Activated CD4-positive, alpha-beta memory T cell treated with anti-CD3 and anti-CD28 coated beads, Interleukin-2, amount 10 ng/mL, durations not matched to agents 7 days and 5 days (primary cell): Measurements from ENCODE around the gene CCDC32. TPM values are rescaled to one million over a fixed set of nuclear protein-coding genes. Genes with fewer than 3 reads are reported as not detected.

Source experiments
- CTCF ChIA-PET: fragments of 350-600 bp; sonication (Branson Sonifier 250); formaldehyde crosslinking; loops from one replicate; lab custom pipeline; 2021; ENCODE audit warnings: antibody characterized with exemption, inconsistent platforms; lab: Charles Lee
- POLR2A ChIA-PET: fragments of 350-600 bp; sonication (Branson Sonifier 250); formaldehyde crosslinking; loops from one replicate; lab custom pipeline; 2021; ENCODE audit warnings: antibody characterized with exemption; lab: Charles Lee
- DNase-seq: peaks from one replicate; pipeline ENCODE4 v3.0.0-alpha.2; 2020
- H3K27ac Mint-ChIP-seq: one replicate; pipeline ENCODE4 v1.8.0; 2021; ENCODE audit warnings: mild to moderate bottlenecking, mixed read lengths
- H3K27me3 Mint-ChIP-seq: one replicate; pipeline ENCODE4 v1.8.0; 2021; ENCODE audit warnings: mixed read lengths
- H3K36me3 Mint-ChIP-seq: one replicate; pipeline ENCODE4 v1.8.0; 2021; ENCODE audit warnings: low read depth, mixed read lengths
- H3K4me1 Mint-ChIP-seq: one replicate; pipeline ENCODE4 v1.8.0; 2021; ENCODE audit warnings: mixed read lengths
- H3K4me3 Mint-ChIP-seq: one replicate; pipeline ENCODE4 v1.8.0; 2021; ENCODE audit warnings: mild to moderate bottlenecking, mixed read lengths
- H3K9me3 Mint-ChIP-seq: one replicate; pipeline ENCODE4 v1.8.0; 2021; ENCODE audit warnings: mixed read lengths
- total RNA-seq, 2 experiments: library from RNA; stranded (reverse); gene quantifications; one replicate each; pipeline ENCODE4 v1.2.3, GENCODE V29; 2021

Gene CCDC32
- total RNA-seq, 2 experiments from 2014 or later = 33.2 to 33.7 TPM

- Mint-ChIP-seq H3K36me3 (peaks cover 5% of the 10 kb centered on the region), H3K27ac (no peak overlapping the region), H3K9me3 (no peaks in the 10 kb centered on the region), H3K27me3 (no peaks in the 10 kb centered on the region), H3K4me3 (no peak overlapping the region), H3K4me1 (peaks cover 2% of the 10 kb centered on the region)
- ChIA-PET POLR2A (no interaction called here), CTCF (no interaction called here)
- no peak for DNase-seq
These were observed 25.9 kb downstream of the CCDC32 start for GRCh38 chr15:40538976-40539375.

- Mint-ChIP-seq H3K4me3 (no peak overlapping the region), H3K9me3 (no peaks in the 10 kb centered on the region), H3K4me1 (no peaks in the 10 kb centered on the region), H3K36me3 (peaks cover 5% of the 10 kb centered on the region), H3K27ac (no peak overlapping the region), H3K27me3 (no peaks in the 10 kb centered on the region)
- DNase-seq = no peak
- CTCF ChIA-PET = no interaction called here
- POLR2A ChIA-PET = no interaction called here
These were observed 28.3 kb downstream of the CCDC32 start for GRCh38 chr15:40536501-40536900.

- ChIA-PET POLR2A (no interaction called here), CTCF (no interaction called here)
- no peaks in the 10 kb centered on the region for H3K9me3 Mint-ChIP-seq
These were observed 30.5 kb downstream of the CCDC32 start for GRCh38 chr15:40534371-40534770.

GRCh38 chr15:40533763-40534364 is 31.0 kb downstream of the CCDC32 start:
- no peak for DNase-seq
- Mint-ChIP-seq H3K36me3 (peaks cover under 1% of the 10 kb centered on the region), H3K9me3 (no peaks in the 10 kb centered on the region), H3K27me3 (no peaks in the 10 kb centered on the region), H3K4me1 (no peaks in the 10 kb centered on the region), H3K27ac (no peak overlapping the region), H3K4me3 (no peak overlapping the region)
- ChIA-PET CTCF (no interaction called here), POLR2A (no interaction called here)

More at GRCh38 chr15:40534371-40534770, 30.5 kb downstream of the CCDC32 start:
- Mint-ChIP-seq H3K27me3 (no peaks in the 10 kb centered on the region), H3K4me3 (no peak overlapping the region), H3K27ac (no peak overlapping the region), H3K36me3 (peaks cover 5% of the 10 kb centered on the region), H3K4me1 (no peaks in the 10 kb centered on the region)
- DNase-seq = no peak

GRCh38 chr15:40528801-40529200 is 36.0 kb downstream of the CCDC32 start:
- DNase-seq = no peak
- no peaks in the 10 kb centered on the region for H3K36me3 Mint-ChIP-seq
- no peak overlapping the region for H3K27ac Mint-ChIP-seq
- no peaks in the 10 kb centered on the region for H3K9me3 Mint-ChIP-seq
- H3K4me3 Mint-ChIP-seq = no peak overlapping the region
- no peaks in the 10 kb centered on the region for H3K27me3 Mint-ChIP-seq
- CTCF ChIA-PET = no interaction called here
- POLR2A ChIA-PET = no interaction called here
- no peaks in the 10 kb centered on the region for H3K4me1 Mint-ChIP-seq

- POLR2A ChIA-PET = no interaction called here
- no peaks in the 10 kb centered on the region for H3K36me3 Mint-ChIP-seq
- no peak overlapping the region for H3K4me3 Mint-ChIP-seq
- no peaks in the 10 kb centered on the region for H3K27me3 Mint-ChIP-seq
- DNase-seq = no peak
- CTCF ChIA-PET = interaction anchor here (1.1 kb wide), 1 partner anchor 17 kb away, joined by 3 read pairs; no protein-coding TSS in a partner anchor
- no peak overlapping the region for H3K27ac Mint-ChIP-seq
- H3K4me1 Mint-ChIP-seq = no peaks in the 10 kb centered on the region
- no peaks in the 10 kb centered on the region for H3K9me3 Mint-ChIP-seq
These were observed 39.0 kb downstream of the CCDC32 start for GRCh38 chr15:40525855-40526254.

GRCh38 chr15:40523611-40524010 is 41.2 kb downstream of the CCDC32 start:
- no peak overlapping the region for H3K27ac Mint-ChIP-seq
- no peaks in the 10 kb centered on the region for H3K9me3 Mint-ChIP-seq
- CTCF ChIA-PET = no interaction called here
- H3K4me1 Mint-ChIP-seq = peaks cover 5% of the 10 kb centered on the region
- no peaks in the 10 kb centered on the region for H3K36me3 Mint-ChIP-seq
- POLR2A ChIA-PET = no interaction called here
- DNase-seq = no peak
- no peaks in the 10 kb centered on the region for H3K27me3 Mint-ChIP-seq
- no peak overlapping the region for H3K4me3 Mint-ChIP-seq

GRCh38 chr15:40516322-40516721 is 48.5 kb downstream of the CCDC32 start:
- DNase-seq = no peak
- ChIA-PET CTCF (interaction anchor here (1.0 kb wide), 1 partner anchor 74 kb away, joined by 3 read pairs; no protein-coding TSS in a partner anchor), POLR2A (no interaction called here)
- H3K4me3 Mint-ChIP-seq = no peak overlapping the region
- H3K36me3 Mint-ChIP-seq = peaks cover 3% of the 10 kb centered on the region
- H3K27ac Mint-ChIP-seq = no peak overlapping the region
- H3K4me1 Mint-ChIP-seq = peaks cover 12% of the 10 kb centered on the region
- H3K27me3 Mint-ChIP-seq = peaks cover 32% of the 10 kb centered on the region
- H3K9me3 Mint-ChIP-seq = no peaks in the 10 kb centered on the region

- Mint-ChIP-seq H3K4me1 (peaks cover 16% of the 10 kb centered on the region), H3K9me3 (no peaks in the 10 kb centered on the region), H3K27me3 (peaks cover 53% of the 10 kb centered on the region), H3K36me3 (peaks cover 3% of the 10 kb centered on the region), H3K27ac (no peak overlapping the region), H3K4me3 (no peak overlapping the region)
- no peak for DNase-seq
- ChIA-PET CTCF (no interaction called here), POLR2A (interaction anchor here (1.0 kb wide), 1 partner anchor 52 kb away, joined by 3 read pairs; the partner anchor contains the start of gene CCDC32)
These were observed 51.2 kb downstream of the CCDC32 start for GRCh38 chr15:40513609-40514008.

GRCh38 chr15:40512440-40512839 is 52.4 kb downstream of the CCDC32 start:
- Mint-ChIP-seq H3K4me3 (peak overlapping the region; percentile 62), H3K4me1 (peaks cover 21% of the 10 kb centered on the region), H3K36me3 (peaks cover 3% of the 10 kb centered on the region), H3K9me3 (no peaks in the 10 kb centered on the region), H3K27me3 (peaks cover 64% of the 10 kb centered on the region), H3K27ac (no peak overlapping the region)
- no peak for DNase-seq
- ChIA-PET POLR2A (interaction anchor here (1.0 kb wide), 1 partner anchor 53 kb away, joined by 3 read pairs; the partner anchor contains the start of gene CCDC32), CTCF (no interaction called here)

GRCh38 chr15:40511472-40512133 is 53.2 kb downstream of the CCDC32 start:
- peak; percentile 22 for DNase-seq
- Mint-ChIP-seq H3K9me3 (no peaks in the 10 kb centered on the region), H3K27ac (no peak overlapping the region), H3K27me3 (peaks cover 68% of the 10 kb centered on the region), H3K4me1 (peaks cover 28% of the 10 kb centered on the region), H3K36me3 (peaks cover 3% of the 10 kb centered on the region), H3K4me3 (peak overlapping the region; percentile 63)
- POLR2A ChIA-PET = no interaction called here
- CTCF ChIA-PET = no interaction called here

- Mint-ChIP-seq H3K4me1 (peaks cover 30% of the 10 kb centered on the region), H3K27me3 (peaks cover 72% of the 10 kb centered on the region), H3K4me3 (peak overlapping the region; percentile 63), H3K27ac (no peak overlapping the region), H3K9me3 (no peaks in the 10 kb centered on the region), H3K36me3 (peaks cover 3% of the 10 kb centered on the region)
- DNase-seq = peak; percentile 20
- ChIA-PET CTCF (no interaction called here), POLR2A (no interaction called here)
These were observed 53.8 kb downstream of the CCDC32 start for GRCh38 chr15:40511093-40511471.

- POLR2A ChIA-PET = no interaction called here
- no peaks in the 10 kb centered on the region for H3K9me3 Mint-ChIP-seq
- no peak overlapping the region for H3K27ac Mint-ChIP-seq
- CTCF ChIA-PET = interaction anchor here (1.2 kb wide), 1 partner anchor 68 kb away, joined by 3 read pairs; no protein-coding TSS in a partner anchor
- no peak overlapping the region for H3K4me3 Mint-ChIP-seq
- H3K27me3 Mint-ChIP-seq = peaks cover 73% of the 10 kb centered on the region
- peaks cover 30% of the 10 kb centered on the region for H3K4me1 Mint-ChIP-seq
- no peak for DNase-seq
- peaks cover 3% of the 10 kb centered on the region for H3K36me3 Mint-ChIP-seq
These were observed 54.6 kb downstream of the CCDC32 start for GRCh38 chr15:40510201-40510600.
